Adrenal gland (tissue), 5 donors: Measurements from ENCODE around the gene AMMECR1.

Experiments
- CTCF ChIP-seq, 6 experiments: fragments of 450-650 bp in 4 of 6; fragments of 200-600 bp in 2 of 6; sonication (generic) in 1 of 6; IDR thresholded peaks; 1 replicate in 5 of 6; 2 replicates in 1 of 6; pipeline versions ENCODE4 v1.5.1 to v1.8.0; 2016 to 2021; ENCODE audit warnings: antibody characterized with exemption in 6 of 6, mild to moderate bottlenecking in 2 of 6, moderate library complexity in 1 of 6
- POLR2A ChIP-seq, 2 donors: fragments of 450-650 bp; IDR thresholded peaks; one replicate each; pipeline ENCODE4 v1.6.1; 2017; ENCODE audit warnings: antibody characterized with exemption in 2 of 2, mild to moderate bottlenecking in 2 of 2, moderate library complexity in 1 of 2
- donor health status: DM: no; HTN: no; CAD: no.

GRCh38 chrX:110214684-110215083, 103.2 kb downstream of the AMMECR1 start:
- TF ChIP-seq POLR2A (IDR thresholded peaks at IDR 0.05) (no peak), CTCF (IDR thresholded peaks at IDR 0.05) (no peak)
